Ectodermal cell (in vitro differentiated cells): ENCODE data around the gene CCL1. TPM values are rescaled to one million over a fixed set of nuclear protein-coding genes. Genes with fewer than 3 reads are reported as not detected.

Experiments
- H3K27ac ChIP-seq: 2 replicates; pipeline ENCODE4 v1.7.0; 2013; ENCODE audit warnings: mild to moderate bottlenecking, low read depth, low read length; ENCODE audit not compliant: insufficient read depth, poor library complexity, severe bottlenecking
- H3K27me3 ChIP-seq: 2 replicates; pipeline ENCODE4 v1.7.0; 2013; ENCODE audit warnings: mild to moderate bottlenecking, low read length; ENCODE audit not compliant: insufficient read depth, control insufficient read depth, poor library complexity, severe bottlenecking
- H3K36me3 ChIP-seq: one replicate; pipeline ENCODE4 v1.7.0; 2013; ENCODE audit warnings: low read length; ENCODE audit not compliant: control insufficient read depth, insufficient read depth
- H3K4me1 ChIP-seq: one replicate; pipeline ENCODE4 v1.7.0; 2013; ENCODE audit warnings: low read length; ENCODE audit not compliant: control insufficient read depth, insufficient read depth
- H3K4me3 ChIP-seq: 2 replicates; pipeline ENCODE4 v1.7.0; 2013; ENCODE audit warnings: low read depth, low read length, control low read depth; ENCODE audit not compliant: insufficient read depth
- H3K9me3 ChIP-seq: 2 replicates; pipeline ENCODE4 v1.7.0; 2013; ENCODE audit warnings: mild to moderate bottlenecking, low read length, moderate library complexity; ENCODE audit not compliant: control insufficient read depth
- WGBS, 2 experiments: methylation state at CpG; one replicate each; pipeline ENCODE4 v1.1.7; 2013; ENCODE audit warnings: missing lambda C conversion rate in 2 of 2; 5-methylcytosine and 5-hydroxymethylcytosine counted together
- polyA plus RNA-seq, 4 experiments: library from polyadenylated mRNA; stranded (reverse); fragments of 50-300 nt; gene quantifications; one replicate each; pipeline ENCODE4 v1.2.3, GENCODE V29; 2013

CCL1 gene, protein sequence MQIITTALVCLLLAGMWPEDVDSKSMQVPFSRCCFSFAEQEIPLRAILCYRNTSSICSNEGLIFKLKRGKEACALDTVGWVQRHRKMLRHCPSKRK
- polyA plus RNA-seq (2013, experiment 1 of 4): not detected
- not detected for polyA plus RNA-seq (2013, experiment 2 of 4)
- not detected for polyA plus RNA-seq (2013, experiment 3 of 4)
- polyA plus RNA-seq (2013, experiment 4 of 4): not detected

DNA sequence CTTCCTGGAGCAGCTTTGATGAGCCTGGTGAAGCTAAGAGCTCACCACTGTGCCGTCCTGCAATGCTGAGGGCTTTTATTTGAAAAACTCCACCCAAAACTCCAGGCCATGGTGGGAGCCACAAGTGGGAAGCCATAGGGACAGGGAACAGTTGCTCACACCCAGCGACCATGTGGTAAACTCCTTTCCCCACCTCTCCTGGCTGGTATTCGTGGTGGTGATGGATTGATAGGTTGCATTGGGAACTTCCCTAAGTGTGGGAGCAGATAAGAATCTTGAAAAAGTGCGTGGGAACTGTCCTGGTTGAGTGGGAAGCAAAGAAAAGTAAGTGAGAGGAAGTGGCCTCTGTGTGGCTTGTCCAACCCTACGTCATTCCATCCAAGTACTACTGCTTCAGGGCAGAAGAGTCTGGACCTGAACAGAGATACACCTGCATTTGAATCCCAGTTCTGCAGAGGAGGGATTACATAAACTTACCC, at the start of gene CCL1:
Gene CCL1, minus strand, starts transcription at position 51 of the 479 bp plus-strand sequence. CDS start 72 bp downstream, outside the sequence.
- no peaks in the 10 kb centered on the region for H3K4me1 ChIP-seq
- no peaks in the 10 kb centered on the region for H3K27me3 ChIP-seq
- 84 to 87% methylated on average over 5 of the region's 5 CpGs for WGBS, 2 experiments
- no peak within 1 kb of the TSS for H3K4me3 ChIP-seq
- no peaks in the 10 kb centered on the region for H3K36me3 ChIP-seq
- no peaks in the 10 kb centered on the region for H3K9me3 ChIP-seq
- no peak within 1 kb of the TSS for H3K27ac ChIP-seq

DNA sequence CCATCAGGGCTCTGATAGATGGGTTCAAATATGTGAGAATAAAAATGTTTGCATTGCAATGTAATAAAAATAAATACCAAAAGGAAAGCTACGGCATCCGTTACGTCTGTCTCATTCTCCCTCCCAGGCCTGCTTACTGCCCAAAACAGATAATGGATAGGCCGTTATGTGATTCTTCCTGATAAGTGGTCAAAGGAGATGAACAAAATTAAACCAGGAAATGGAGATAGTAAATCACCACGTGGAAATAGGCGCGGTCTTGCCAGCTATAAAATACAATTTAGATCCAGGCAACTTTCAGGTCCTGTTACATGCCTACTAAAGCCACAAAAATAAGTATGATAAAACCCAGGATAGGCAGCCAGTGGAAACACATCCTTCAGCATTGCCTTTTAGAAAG, 49.5 kb upstream of the CCL1 start:
- Histone ChIP-seq H3K36me3 (no peaks in the 10 kb centered on the region), H3K27me3 (no peaks in the 10 kb centered on the region), H3K9me3 (no peaks in the 10 kb centered on the region), H3K27ac (no peak overlapping the region), H3K4me1 (no peaks in the 10 kb centered on the region), H3K4me3 (no peak overlapping the region)
- WGBS, 2 experiments: 90 to 95% methylated on average over 7 of the region's 7 CpGs

DNA sequence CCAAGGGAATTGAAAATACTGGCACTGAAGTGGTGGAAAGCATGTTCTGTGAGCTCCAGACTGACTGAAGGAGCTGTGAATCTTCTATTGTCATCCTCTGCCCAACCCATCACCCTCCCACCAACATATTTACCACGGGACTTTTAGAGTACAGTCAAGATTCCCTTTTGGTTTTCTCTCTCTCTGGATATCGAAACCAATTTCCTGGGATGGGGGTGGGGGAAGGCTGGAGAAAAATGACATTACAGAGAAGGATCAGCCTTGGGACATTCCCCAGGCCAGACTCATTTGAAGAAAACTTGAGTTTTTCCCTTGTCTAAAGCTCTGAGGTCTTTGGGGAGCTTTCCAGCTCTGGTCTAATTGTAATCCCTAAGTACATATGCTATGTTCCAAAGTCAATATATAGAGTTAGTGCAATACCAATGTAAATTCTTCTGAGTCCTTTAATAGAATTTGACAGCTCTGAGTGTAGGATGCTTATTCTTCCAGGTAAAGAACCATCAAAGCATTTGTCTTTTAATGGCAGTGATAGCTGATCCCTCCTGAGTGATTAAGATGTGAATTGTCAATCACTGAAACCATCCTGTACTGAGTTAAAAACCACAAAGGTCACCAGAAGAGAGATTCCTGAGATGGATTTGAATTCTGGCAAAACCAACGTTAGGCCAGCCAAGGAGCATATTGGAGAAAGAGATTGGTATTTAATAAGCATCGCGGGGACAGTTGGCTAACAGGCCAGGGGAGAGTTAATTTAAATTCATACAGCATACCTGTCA, 48.8 kb upstream of the CCL1 start:
- WGBS, 2 experiments: 80 to 90% methylated on average over 4 to 5 of the region's 5 CpGs
- Histone ChIP-seq H3K36me3 (no peaks in the 10 kb centered on the region), H3K4me1 (no peaks in the 10 kb centered on the region), H3K27ac (no peak overlapping the region), H3K4me3 (no peak overlapping the region), H3K27me3 (no peaks in the 10 kb centered on the region), H3K9me3 (no peaks in the 10 kb centered on the region)

DNA sequence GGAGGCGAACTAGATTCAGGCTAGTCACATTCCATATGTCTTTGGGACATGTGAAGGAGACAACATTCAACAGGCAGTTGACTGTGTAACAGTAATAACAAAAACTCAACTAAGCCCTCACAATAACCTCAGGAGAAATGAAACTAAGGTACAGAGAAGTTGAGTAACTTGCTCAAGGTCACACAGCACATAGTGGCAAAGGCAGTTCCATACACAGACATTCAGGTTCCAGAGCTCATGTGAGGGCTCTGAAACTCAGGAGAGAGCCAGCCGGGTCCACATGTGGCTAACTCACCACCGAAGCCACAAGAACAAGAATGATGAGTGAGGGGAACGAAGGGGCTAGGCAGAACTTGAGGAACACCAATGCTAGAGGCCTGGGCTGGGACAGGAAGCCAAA, 46.3 kb upstream of the CCL1 start:
- no peak overlapping the region for H3K27ac ChIP-seq
- H3K27me3 ChIP-seq: no peaks in the 10 kb centered on the region
- whole genome bisulfite sequencing, 2 experiments: 89 to 96% methylated on average over 4 of the region's 4 CpGs
- no peak overlapping the region for H3K4me3 ChIP-seq
- no peaks in the 10 kb centered on the region for H3K9me3 ChIP-seq
- no peaks in the 10 kb centered on the region for H3K36me3 ChIP-seq
- no peaks in the 10 kb centered on the region for H3K4me1 ChIP-seq

DNA sequence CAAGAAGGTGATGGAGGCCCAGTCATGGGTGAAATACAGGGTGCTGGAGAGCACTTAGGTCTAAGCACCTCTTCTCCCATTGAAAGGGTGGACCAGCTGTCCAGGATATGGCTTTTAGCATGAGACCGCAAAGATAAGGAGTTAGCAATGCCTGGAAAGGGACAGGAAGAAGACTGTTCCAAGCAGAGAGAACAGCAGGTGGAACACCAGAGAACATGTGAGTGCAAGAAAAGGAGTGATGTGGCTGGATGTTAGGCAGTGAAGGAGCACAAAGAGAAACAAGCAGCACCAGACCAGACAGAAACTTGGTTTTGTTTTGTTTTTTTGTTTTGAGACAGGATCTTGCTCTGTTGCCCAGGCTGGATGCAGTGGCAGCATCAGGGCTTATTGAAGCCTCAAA, 45.4 kb upstream of the CCL1 start:
- H3K36me3 ChIP-seq: no peaks in the 10 kb centered on the region
- H3K27ac ChIP-seq: no peak overlapping the region
- WGBS, 2 experiments: 91 to 100% methylated on average over 1 of the region's 1 CpG

DNA sequence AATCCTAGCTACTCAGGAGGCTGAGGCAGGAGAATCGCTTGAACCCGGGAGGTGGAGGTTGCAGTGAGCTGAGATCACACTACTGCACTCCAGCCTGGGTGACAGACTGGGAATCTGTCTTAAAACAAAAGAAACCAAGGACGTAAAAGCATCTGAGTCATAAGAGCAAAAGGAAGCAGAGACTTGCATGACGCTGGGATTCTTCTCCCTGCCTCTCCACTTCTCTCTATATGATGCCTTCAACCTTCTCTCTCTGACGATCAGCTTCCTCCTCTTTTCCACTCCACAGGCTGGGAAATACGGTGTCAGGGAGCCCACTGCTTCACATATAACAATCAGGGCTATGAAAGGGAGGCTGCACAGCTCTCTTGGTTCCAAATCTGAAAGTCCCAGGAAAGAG, 43.2 kb upstream of the CCL1 start:
- 88 to 89% methylated on average over 6 of the region's 6 CpGs for WGBS, 2 experiments
- Histone ChIP-seq H3K4me1 (no peaks in the 10 kb centered on the region), H3K27me3 (no peaks in the 10 kb centered on the region), H3K4me3 (no peak overlapping the region), H3K36me3 (no peaks in the 10 kb centered on the region), H3K27ac (no peak overlapping the region), H3K9me3 (no peaks in the 10 kb centered on the region)

More for the DNA sequence above, 45.4 kb upstream of the CCL1 start:
- Histone ChIP-seq H3K4me1 (no peaks in the 10 kb centered on the region), H3K27me3 (no peaks in the 10 kb centered on the region), H3K9me3 (no peaks in the 10 kb centered on the region), H3K4me3 (no peak overlapping the region)

DNA sequence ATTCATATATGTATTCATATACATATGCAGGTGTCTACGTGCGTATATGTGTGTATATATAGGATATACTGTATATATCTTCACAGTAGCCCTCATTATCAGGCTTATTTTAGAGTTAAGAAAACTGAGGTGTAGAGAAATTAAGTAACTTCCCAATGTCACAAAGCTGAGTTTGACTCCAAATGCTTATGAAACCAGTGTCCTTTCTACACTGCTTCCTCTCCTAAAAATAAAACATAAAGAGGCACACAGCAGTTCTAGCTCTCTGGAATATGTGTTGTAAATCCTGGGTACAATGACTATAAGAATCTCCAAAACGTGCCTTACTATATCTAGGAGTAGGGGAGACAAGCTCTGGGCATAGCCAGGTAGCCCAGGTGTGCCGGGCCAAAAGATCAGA, 40.0 kb upstream of the CCL1 start:
- H3K4me1 ChIP-seq: no peaks in the 10 kb centered on the region
- WGBS, 2 experiments: 36 to 57% methylated on average over 2 to 3 of the region's 4 CpGs
- H3K27me3 ChIP-seq: no peaks in the 10 kb centered on the region

DNA sequence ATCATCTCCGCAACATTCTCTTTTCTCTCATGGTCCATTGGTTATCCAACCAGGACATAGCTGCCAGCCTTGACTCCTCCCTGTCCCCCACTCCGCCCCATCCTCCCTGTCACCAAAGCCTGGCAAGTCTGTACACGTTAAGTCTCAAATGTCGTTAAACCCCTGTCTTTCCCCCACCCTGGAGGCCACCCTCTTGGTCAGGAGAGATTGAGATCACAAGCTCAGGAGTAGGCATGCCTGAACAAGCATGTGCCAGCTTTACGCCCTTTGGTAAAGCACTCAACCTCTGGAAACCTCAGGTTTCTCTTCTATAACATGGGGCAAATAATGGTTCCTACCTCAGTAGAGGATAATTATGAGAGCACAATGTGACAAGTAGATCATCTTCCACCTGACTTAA, 38.1 kb upstream of the CCL1 start:
- Histone ChIP-seq H3K9me3 (no peaks in the 10 kb centered on the region), H3K27ac (no peak overlapping the region), H3K27me3 (no peaks in the 10 kb centered on the region), H3K4me1 (no peaks in the 10 kb centered on the region), H3K36me3 (no peaks in the 10 kb centered on the region), H3K4me3 (no peak overlapping the region)
- WGBS, 2 experiments: 88 to 92% methylated on average over 5 of the region's 5 CpGs

More for the DNA sequence above, 40.0 kb upstream of the CCL1 start:
- no peak overlapping the region for H3K27ac ChIP-seq
- no peak overlapping the region for H3K4me3 ChIP-seq
- H3K9me3 ChIP-seq: no peaks in the 10 kb centered on the region
- no peaks in the 10 kb centered on the region for H3K36me3 ChIP-seq

DNA sequence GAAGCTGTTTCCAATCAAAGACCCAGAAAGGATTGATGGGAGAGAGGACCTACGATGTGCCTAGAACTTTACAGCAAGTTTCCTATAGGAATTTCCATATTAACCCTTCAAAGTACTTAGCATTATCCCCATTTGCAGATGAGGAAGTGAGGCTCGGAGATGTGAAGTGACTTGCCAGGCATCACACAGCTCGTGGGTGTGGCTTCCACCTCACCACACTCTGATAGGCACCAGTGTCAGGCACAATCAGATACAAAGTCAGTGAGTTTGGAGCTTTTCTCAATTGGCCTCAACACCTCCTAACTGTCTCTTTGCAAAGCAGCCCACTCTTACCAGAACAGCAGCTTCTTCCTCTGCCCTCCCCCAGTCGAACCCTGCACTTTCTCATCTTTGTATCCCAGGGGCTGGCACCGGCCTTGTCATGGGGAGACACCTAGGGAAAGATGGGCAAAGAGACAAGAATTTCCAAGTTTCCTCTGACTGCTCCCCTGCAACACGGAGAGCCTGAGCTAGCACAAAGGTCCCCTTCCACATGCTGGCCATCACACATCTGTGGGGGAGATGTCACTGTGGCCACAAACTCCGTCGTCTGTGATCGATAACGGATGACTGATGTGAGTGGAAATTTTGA, 37.4 kb upstream of the CCL1 start:
- WGBS, 2 experiments: 85 to 87% methylated on average over 10 of the region's 10 CpGs
- Histone ChIP-seq H3K36me3 (no peaks in the 10 kb centered on the region), H3K4me3 (no peak overlapping the region)

DNA sequence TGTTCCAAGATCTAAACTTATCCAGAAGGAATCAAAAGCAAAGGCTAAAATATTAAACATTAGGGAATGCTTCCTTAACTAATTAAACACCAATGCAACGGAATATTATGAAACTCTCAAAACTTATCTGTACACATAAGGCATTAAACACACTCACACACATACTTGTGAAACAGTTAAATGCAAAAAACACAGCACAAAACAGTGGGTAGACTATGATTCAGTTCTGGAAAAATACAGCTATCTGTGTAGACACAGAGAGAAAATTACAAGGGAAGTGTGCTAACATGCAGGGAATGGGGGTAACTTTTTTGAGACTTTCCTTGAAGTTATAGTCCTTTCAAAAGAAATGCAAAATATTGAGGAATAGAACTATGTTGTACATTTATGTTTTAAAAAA, 36.7 kb upstream of the CCL1 start:
- no peaks in the 10 kb centered on the region for H3K27me3 ChIP-seq
- no peaks in the 10 kb centered on the region for H3K36me3 ChIP-seq
- no peak overlapping the region for H3K27ac ChIP-seq
- H3K4me1 ChIP-seq: no peaks in the 10 kb centered on the region
- no peak overlapping the region for H3K4me3 ChIP-seq
- no peaks in the 10 kb centered on the region for H3K9me3 ChIP-seq
- 79 to 95% methylated on average over 1 of the region's 1 CpG for WGBS, 2 experiments

More for the DNA sequence above, 37.4 kb upstream of the CCL1 start:
- no peaks in the 10 kb centered on the region for H3K27me3 ChIP-seq
- H3K27ac ChIP-seq: no peak overlapping the region
- H3K9me3 ChIP-seq: no peaks in the 10 kb centered on the region
- no peaks in the 10 kb centered on the region for H3K4me1 ChIP-seq
